HepG2 (cell line): ENCODE measurements around the gene BNIP1. TPM values are rescaled to one million over a fixed set of nuclear protein-coding genes. Genes with fewer than 3 reads are reported as not detected.

Source experiments
- CREB1 ChIP-seq, 2 experiments: fragments of 450-650 bp in 1 of 2; IDR thresholded peaks; 2 replicates each; pipeline ENCODE4 v1.6.1; 2016 to 2017; ENCODE audit warnings: control low read depth in 1 of 2, mild to moderate bottlenecking in 1 of 2, missing compliant biosample characterization in 1 of 2, missing genetic modification characterization in 1 of 2
- EP300 ChIP-seq, 3 experiments: sonication (generic) in 1 of 3; formaldehyde crosslinking in 1 of 3; IDR thresholded peaks; 2 replicates each; pipeline versions ENCODE4 v1.5.1 to v1.6.1; 2011 to 2020; ENCODE audit warnings: low read depth in 2 of 3, low read length in 2 of 3, borderline replicate concordance in 1 of 3, improper control_type of control experiment in 1 of 3, mild to moderate bottlenecking in 1 of 3, missing genetic modification reagents in 1 of 3, moderate library complexity in 1 of 3
- FOXM1 ChIP-seq: sonication (generic); formaldehyde crosslinking; IDR thresholded peaks from 2 replicates; pipeline ENCODE4 v1.5.0; 2020; ENCODE audit warnings: missing genetic modification reagents
- GABPB1 ChIP-seq: IDR thresholded peaks from 2 replicates; pipeline ENCODE4 v1.6.1; 2016; ENCODE audit warnings: mild to moderate bottlenecking, missing genetic modification reagents, moderate library complexity, missing compliant biosample characterization
- HOXA3 ChIP-seq: sonication (generic); formaldehyde crosslinking; IDR thresholded peaks from 2 replicates; pipeline ENCODE4 v1.5.0; 2020; ENCODE audit warnings: missing genetic modification reagents
- MAFF ChIP-seq: IDR thresholded peaks from 2 replicates; pipeline ENCODE4 v1.6.1; 2011; ENCODE audit warnings: low read depth, low read length, improper control_type of control experiment
- MEF2D ChIP-seq: sonication (generic); formaldehyde crosslinking; IDR thresholded peaks from 2 replicates; pipeline ENCODE4 v1.5.1; 2020; ENCODE audit warnings: mild to moderate bottlenecking, missing genetic modification reagents
- NFKBIZ ChIP-seq: IDR thresholded peaks from 2 replicates; pipeline ENCODE4 v1.6.1; 2018; ENCODE audit warnings: missing genetic modification reagents, missing compliant biosample characterization
- PITX1 ChIP-seq: sonication (generic); formaldehyde crosslinking; IDR thresholded peaks from 2 replicates; pipeline ENCODE4 v1.5.1; 2020; ENCODE audit warnings: mild to moderate bottlenecking, missing genetic modification reagents
- RELA ChIP-seq: sonication (generic); formaldehyde crosslinking; IDR thresholded peaks from 2 replicates; pipeline ENCODE4 v1.4.0; 2020; ENCODE audit warnings: missing genetic modification reagents
- ZNF143 ChIP-seq: sonication (generic); formaldehyde crosslinking; IDR thresholded peaks from 2 replicates; pipeline ENCODE4 v1.4.0; 2020; ENCODE audit warnings: missing genetic modification reagents
- ZNF205 ChIP-seq: IDR thresholded peaks from 2 replicates; pipeline ENCODE4 v1.6.1; 2018; ENCODE audit warnings: missing biosample characterization, missing genetic modification reagents
- ZNF256 ChIP-seq: sonication (generic); formaldehyde crosslinking; conservative IDR thresholded peaks from 2 replicates; pipeline ENCODE4 v1.4.0; 2020; ENCODE audit warnings: missing genetic modification reagents
- ZNF263 ChIP-seq: sonication (generic); formaldehyde crosslinking; IDR thresholded peaks from 2 replicates; pipeline ENCODE4 v1.4.0; 2020; ENCODE audit warnings: missing genetic modification reagents
- ZNF343 ChIP-seq: sonication (generic); formaldehyde crosslinking; IDR thresholded peaks from 2 replicates; pipeline ENCODE4 v1.4.0; 2020; ENCODE audit warnings: mild to moderate bottlenecking, missing genetic modification reagents
- ZNF431 ChIP-seq: sonication (generic); formaldehyde crosslinking; IDR thresholded peaks from 2 replicates; pipeline ENCODE4 v1.9.0; 2022; ENCODE audit warnings: missing genetic modification reagents, low read depth, mild to moderate bottlenecking, borderline replicate concordance
- ZNF564 ChIP-seq: sonication (generic); formaldehyde crosslinking; IDR thresholded peaks from 2 replicates; pipeline ENCODE4 v1.8.1; 2023; ENCODE audit warnings: mild to moderate bottlenecking, missing genetic modification reagents
- ZNF572 ChIP-seq: sonication (generic); formaldehyde crosslinking; IDR thresholded peaks from 2 replicates; pipeline ENCODE4 v1.5.1; 2020; ENCODE audit warnings: mild to moderate bottlenecking, missing genetic modification reagents
- ZNF614 ChIP-seq: IDR thresholded peaks from 2 replicates; pipeline ENCODE4 v1.6.1; 2018; ENCODE audit warnings: missing biosample characterization, missing genetic modification reagents, inconsistent platforms, borderline replicate concordance
- ZNF883 ChIP-seq: sonication (generic); formaldehyde crosslinking; IDR thresholded peaks from 2 replicates; pipeline ENCODE4 v1.5.1; 2020; ENCODE audit warnings: mild to moderate bottlenecking, missing genetic modification reagents; ENCODE audit errors: not compliant biosample characterization
- polyA plus RNA-seq, 8 experiments: library from polyadenylated mRNA; depleted of rRNA in 3 of 8; stranded (reverse) in 7 of 8; unstranded in 1 of 8; fragments of >200 nt; fragmentation: Illumina TruSeq in 4 of 8; extraction: Trizol in 4 of 8; gene quantifications; 2 replicates each; pipeline versions ENCODE4 v1.2.1 to v1.2.3, GENCODE V29; 2011 to 2016; ENCODE audit warnings: low read depth in 4 of 8, missing spikeins in 1 of 8, mixed read lengths in 1 of 8; ENCODE audit not compliant: insufficient read depth in 1 of 8
- total RNA-seq, 5 experiments: library from RNA; depleted of rRNA; stranded (reverse); fragments of >200 nt; fragmentation: Illumina TruSeq; extraction: Trizol; gene quantifications; 2 replicates each; pipeline ENCODE4 v1.2.3, GENCODE V29; 2016; ENCODE audit warnings: low read depth in 1 of 5
- TF ChIP-seq, protein P1 (sequence below): sonication (generic); formaldehyde crosslinking; IDR thresholded peaks from 2 replicates; pipeline ENCODE4 v1.5.0; 2020; ENCODE audit warnings: mild to moderate bottlenecking, missing genetic modification reagents, borderline replicate concordance
- TF ChIP-seq, protein P2 (sequence below): sonication (generic); formaldehyde crosslinking; IDR thresholded peaks from 2 replicates; pipeline ENCODE4 v1.5.1; 2020; ENCODE audit warnings: mild to moderate bottlenecking, missing genetic modification reagents, moderate library complexity
- TF ChIP-seq, protein P3 (sequence below): sonication (generic); formaldehyde crosslinking; IDR thresholded peaks from 2 replicates; pipeline ENCODE4 v1.8.1; 2023; ENCODE audit warnings: mild to moderate bottlenecking, missing genetic modification reagents

Gene BNIP1
- total and polyA plus RNA-seq, 2 of the 13 experiments (the other 11 are each of a cell fraction or from before 2014, with no cell fraction given), result 13.2 to 16.9 TPM

DNA sequence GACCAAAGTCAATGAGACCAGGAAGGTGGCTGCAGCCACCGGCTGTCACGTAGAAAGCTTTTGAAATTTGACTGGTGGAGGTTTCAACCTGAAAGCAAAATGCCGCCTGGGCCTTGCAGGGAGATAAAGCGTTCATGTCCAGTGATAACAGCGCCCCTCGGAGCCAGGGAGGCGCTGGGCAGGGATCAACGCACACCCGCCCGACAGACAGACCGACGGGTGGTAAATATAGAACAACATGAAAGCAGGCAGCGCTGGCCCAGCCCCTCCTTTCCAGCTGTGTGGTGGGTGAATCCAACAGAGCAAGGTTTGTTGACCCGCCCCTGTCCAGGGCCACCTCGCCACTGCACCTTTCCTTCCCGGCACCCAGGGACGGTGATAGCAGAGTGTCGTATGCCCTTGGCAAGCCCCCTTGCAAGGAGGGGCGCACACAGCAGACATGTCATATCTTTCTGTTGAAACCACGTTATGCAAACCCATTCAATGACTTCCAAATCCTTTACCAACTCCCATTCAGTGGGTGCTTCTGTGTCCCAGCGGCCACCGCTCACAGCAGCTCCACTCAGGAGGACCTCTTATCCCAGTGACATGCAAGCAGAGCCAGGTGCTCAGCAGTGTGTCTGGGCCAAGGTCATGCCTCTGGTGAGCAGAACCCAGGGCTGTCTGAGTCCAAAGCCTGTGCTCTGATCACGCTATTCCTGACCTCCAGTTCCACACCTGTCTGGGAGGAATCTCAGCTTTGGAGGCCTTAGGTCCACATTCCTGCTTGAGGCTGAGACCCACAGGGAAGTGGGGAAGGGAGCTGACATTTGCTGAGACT is 52.0 kb downstream of the BNIP1 start (continued):
- TF ChIP-seq ZNF883 (CRISPR knock-in tag) (no peak), MEF2D (CRISPR knock-in tag) (peak; percentile 78), GABPB1 (CRISPR knock-in tag) (no peak), ZNF263 (CRISPR knock-in tag) (no peak), EP300 (IDR thresholded peaks at IDR 0.05; ENCODE audit: low read depth in 2 of 2, low read length in 2 of 2) (peak in 1 of 2 experiments; percentile 17; a peak in 1 of 4 replicates), EP300 (CRISPR knock-in tag; IDR thresholded peaks at IDR 0.05; ENCODE audit: borderline replicate concordance) (no peak), PITX1 (CRISPR knock-in tag) (peak; percentile 70), FOXM1 (no peak), NFKBIZ (no peak), CREB1 (IDR thresholded peaks at IDR 0.05) (no peak), CREB1 (CRISPR knock-in tag; IDR thresholded peaks at IDR 0.05) (peak; percentile 51; the same call in 1 of the 2 replicates), ZNF564 (CRISPR knock-in tag) (0 out of 2 replicates have a peak, but pooled peaks have one; percentile 34), RELA (CRISPR knock-in tag) (no peak), ZNF343 (CRISPR knock-in tag) (no peak), ZNF614 (0 out of 2 replicates have a peak, but pooled peaks have one; percentile 17), ZNF205 (CRISPR knock-in tag) (0 out of 2 replicates have a peak, but pooled peaks have one; percentile 14), ZNF143 (CRISPR knock-in tag) (peak; percentile 5; the same call in 1 of the 2 replicates), ZNF256 (CRISPR knock-in tag) (no peak), ZNF431 (CRISPR knock-in tag) (0 out of 2 replicates have a peak, but pooled peaks have one; percentile 66), ZNF572 (no peak), HOXA3 (CRISPR knock-in tag) (peak; percentile 38; the same call in 1 of the 2 replicates), MAFF (no peak)
- TF ChIP-seq, protein P1, sequence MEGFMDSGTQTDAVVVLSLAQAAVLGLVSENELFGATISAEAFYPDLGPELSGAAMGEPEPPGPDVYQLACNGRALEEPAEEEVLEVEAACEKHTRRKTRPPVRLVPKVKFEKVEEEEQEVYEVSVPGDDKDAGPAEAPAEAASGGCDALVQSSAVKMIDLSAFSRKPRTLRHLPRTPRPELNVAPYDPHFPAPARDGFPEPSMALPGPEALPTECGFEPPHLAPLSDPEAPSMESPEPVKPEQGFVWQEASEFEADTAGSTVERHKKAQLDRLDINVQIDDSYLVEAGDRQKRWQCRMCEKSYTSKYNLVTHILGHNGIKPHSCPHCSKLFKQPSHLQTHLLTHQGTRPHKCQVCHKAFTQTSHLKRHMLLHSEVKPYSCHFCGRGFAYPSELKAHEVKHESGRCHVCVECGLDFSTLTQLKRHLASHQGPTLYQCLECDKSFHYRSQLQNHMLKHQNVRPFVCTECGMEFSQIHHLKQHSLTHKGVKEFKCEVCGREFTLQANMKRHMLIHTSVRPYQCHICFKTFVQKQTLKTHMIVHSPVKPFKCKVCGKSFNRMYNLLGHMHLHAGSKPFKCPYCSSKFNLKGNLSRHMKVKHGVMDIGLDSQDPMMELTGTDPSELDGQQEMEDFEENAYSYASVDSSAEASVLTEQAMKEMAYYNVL (CRISPR knock-in tag), result peak; percentile 17; the same call in 1 of the 2 replicates
- TF ChIP-seq, protein P2, sequence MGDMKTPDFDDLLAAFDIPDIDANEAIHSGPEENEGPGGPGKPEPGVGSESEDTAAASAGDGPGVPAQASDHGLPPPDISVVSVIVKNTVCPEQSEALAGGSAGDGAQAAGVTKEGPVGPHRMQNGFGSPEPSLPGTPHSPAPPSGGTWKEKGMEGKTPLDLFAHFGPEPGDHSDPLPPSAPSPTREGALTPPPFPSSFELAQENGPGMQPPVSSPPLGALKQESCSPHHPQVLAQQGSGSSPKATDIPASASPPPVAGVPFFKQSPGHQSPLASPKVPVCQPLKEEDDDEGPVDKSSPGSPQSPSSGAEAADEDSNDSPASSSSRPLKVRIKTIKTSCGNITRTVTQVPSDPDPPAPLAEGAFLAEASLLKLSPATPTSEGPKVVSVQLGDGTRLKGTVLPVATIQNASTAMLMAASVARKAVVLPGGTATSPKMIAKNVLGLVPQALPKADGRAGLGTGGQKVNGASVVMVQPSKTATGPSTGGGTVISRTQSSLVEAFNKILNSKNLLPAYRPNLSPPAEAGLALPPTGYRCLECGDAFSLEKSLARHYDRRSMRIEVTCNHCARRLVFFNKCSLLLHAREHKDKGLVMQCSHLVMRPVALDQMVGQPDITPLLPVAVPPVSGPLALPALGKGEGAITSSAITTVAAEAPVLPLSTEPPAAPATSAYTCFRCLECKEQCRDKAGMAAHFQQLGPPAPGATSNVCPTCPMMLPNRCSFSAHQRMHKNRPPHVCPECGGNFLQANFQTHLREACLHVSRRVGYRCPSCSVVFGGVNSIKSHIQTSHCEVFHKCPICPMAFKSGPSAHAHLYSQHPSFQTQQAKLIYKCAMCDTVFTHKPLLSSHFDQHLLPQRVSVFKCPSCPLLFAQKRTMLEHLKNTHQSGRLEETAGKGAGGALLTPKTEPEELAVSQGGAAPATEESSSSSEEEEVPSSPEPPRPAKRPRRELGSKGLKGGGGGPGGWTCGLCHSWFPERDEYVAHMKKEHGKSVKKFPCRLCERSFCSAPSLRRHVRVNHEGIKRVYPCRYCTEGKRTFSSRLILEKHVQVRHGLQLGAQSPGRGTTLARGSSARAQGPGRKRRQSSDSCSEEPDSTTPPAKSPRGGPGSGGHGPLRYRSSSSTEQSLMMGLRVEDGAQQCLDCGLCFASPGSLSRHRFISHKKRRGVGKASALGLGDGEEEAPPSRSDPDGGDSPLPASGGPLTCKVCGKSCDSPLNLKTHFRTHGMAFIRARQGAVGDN (CRISPR knock-in tag), result peak; percentile 70
- TF ChIP-seq, protein P3, sequence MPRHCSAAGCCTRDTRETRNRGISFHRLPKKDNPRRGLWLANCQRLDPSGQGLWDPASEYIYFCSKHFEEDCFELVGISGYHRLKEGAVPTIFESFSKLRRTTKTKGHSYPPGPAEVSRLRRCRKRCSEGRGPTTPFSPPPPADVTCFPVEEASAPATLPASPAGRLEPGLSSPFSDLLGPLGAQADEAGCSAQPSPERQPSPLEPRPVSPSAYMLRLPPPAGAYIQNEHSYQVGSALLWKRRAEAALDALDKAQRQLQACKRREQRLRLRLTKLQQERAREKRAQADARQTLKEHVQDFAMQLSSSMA (CRISPR knock-in tag), result peak; percentile 16; the same call in 1 of the 2 replicates
